NOMO-1 treated with dmso at 0.1 percent for 144 hours (cell line): ENCODE measurements around the gene CARM1.
"Not testable (repeated sequence)": the region's sequence is repeated elsewhere in the genome, so short reads cannot be mapped to it uniquely, and the experiment has no call there.

Experiments
- DNase-seq: peaks from one replicate; lab custom pipeline; 2025; ENCODE audit not compliant: unreplicated experiment; lab: John Stamatoyannopoulos, UW

Gene CARM1

GRCh38 chr19:10927730-10928562 lies 56.6 kb downstream of the CARM1 start:
- DNase-seq = peak; percentile 6

GRCh38 chr19:10928563-10929401 lies 57.4 kb downstream of the CARM1 start, which contains the start of the genes TIMM29 and YIPF2:
Gene TIMM29 (plus strand): TSS chr19:10928811. CDS start chr19:10928823, 12 bp downstream.
Gene YIPF2 (minus strand): TSS chr19:10928639. CDS start chr19:10928410, 229 bp downstream.
- DNase-seq = peak; percentile 93

DNA sequence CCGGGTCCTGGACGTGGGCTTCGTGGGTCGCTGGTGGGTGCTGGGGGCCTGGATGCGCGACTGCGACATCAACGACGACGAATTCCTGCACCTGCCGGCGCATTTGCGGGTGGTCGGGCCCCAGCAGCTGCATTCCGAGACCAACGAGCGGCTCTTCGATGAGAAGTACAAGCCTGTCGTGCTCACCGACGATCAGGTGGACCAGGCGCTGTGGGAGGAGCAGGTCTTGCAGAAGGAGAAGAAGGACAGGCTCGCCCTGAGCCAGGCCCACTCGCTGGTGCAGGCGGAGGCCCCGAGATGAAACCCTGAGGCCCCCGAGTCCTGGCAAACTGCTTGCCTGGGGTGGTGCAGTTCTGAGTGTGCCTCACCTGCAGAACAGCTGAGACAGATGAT lies 58.0 kb downstream of the CARM1 start:
- DNase-seq = no peak

DNA sequence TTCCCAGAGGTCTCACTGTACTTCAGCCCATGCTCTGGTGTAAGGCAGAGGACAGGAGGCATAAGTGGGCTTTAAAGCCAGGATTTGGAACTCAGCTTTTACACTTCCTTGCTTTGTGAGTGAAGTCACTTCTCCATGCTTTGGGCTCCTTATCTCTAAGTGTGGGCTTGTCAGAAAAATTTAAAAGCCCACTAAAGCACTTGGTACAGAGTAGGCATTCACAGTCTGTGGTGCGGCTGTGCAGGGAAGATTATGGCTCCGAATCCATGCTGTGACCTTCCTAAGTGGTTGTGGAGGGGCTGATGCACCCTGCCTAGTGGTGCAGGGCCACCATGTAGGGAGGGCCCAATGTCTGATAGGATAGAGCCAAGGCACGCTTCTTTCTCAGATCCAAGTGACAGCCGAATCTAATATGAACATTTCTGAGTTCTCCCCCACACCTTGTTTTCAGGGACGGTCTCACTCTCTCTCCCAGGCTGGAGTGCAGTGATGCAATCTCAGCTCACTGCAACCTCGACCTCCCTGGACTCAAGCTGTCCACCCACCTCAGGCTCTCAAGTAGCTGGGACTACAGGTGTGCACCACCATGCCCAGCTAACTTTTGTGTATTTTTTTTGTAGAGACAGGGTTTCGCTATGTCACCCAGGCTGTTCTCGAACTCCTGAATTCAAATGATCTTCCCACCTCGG lies 64.2 kb downstream of the CARM1 start:
- DNase-seq = no peak

GRCh38 chr19:10936661-10937084 lies 65.3 kb downstream of the CARM1 start:
- DNase-seq = peak; percentile 28

DNA sequence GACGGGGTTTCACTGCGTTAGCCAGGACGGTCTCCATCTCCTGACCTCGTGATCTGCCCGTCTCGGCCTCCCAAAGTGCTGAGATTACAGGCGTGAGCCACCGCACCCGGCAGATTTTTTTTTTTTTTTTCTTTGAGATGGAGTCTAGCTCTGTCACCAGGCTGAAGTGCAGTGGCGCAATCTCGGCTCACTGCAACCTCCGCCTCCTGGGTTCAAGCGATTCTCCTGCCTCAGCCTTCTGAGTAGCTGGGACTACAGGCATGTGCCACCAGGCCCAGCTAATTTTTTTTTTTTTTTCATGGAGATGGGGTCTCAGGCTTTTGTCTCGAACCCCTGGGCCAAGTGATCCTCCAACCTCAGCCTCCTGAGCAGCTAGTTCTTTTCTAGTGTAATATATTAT lies 70.3 kb downstream of the CARM1 start:
- DNase-seq = not testable (repeated sequence)

GRCh38 chr19:10943412-10943811 lies 72.1 kb downstream of the CARM1 start:
- not testable (repeated sequence) for DNase-seq

GRCh38 chr19:10945264-10945663 lies 73.9 kb downstream of the CARM1 start:
- DNase-seq = no peak

DNA sequence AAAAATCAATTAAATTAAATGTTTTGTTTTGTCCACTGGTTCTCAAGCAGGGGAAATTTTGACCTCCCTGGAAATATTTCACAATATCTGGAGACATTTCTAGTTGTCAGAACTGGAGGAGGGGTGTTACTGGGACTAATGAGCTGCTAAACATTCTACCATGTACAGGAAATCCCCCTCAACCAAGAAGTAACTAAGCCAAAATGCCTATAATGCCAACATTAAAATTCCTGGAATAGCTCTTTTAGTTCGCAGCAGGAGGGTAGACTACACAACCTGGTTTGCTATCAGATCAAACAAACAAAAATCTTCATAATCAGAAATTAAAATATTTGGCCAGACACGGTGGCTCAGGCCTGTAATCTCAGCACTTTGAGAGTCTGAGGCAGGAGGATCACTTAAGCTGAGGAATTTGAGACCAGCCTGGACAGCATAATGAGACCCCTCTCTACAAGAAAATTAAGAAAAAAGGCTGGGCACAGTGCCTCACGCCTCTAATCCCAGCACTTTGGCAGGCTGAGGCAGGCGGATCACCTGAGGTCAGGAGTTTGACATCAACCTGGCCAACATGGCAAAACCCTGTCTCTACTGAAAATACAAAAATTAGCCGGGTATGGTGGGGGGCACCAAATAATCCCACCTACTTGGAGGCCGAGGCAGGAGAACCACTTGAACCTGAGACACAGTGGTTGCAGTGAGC lies 75.8 kb downstream of the CARM1 start:
- DNase-seq = no peak

- no peak for DNase-seq
These were observed 81.5 kb downstream of the CARM1 start for GRCh38 chr19:10952809-10953208.

DNA sequence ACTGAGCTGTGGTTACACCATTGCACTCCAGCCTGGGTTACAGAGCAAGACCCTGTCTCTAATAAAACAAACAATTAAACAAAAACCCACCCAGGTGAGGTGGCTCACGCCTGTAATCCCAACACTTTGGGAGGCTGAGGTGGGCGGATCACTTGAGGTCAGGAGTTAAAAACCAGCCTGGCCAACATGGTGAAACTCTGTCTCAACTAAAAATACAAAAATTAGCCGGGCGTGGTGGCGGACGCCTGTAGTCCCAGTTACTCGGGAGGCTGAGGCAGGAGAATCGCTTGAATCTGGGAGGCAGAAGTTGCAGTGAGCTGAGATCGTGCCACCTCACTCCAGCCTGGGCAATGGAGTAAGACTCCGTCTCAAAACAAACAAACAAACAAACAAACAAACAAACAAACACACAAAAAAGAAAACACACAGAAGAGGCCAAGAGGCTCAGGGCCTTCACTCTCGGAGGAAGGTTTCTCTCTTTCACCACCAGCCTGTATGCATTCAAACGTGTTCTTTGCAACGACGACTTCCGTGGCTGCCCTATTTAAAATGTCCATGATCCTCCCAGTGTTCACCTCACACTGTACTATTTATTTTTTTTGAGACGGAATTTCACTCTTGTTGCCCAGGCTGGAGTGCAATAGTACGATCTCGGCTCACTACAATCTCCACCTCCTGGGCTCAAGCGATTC lies 88.1 kb downstream of the CARM1 start:
- not testable (repeated sequence) for DNase-seq

GRCh38 chr19:10960314-10961072 lies 89.1 kb downstream of the CARM1 start, which contains the start of gene SMARCA4:
Gene SMARCA4 (plus strand): TSS chr19:10961030. CDS start chr19:10984152, 23,122 bp downstream.
- DNase-seq = peak; percentile 91

DNA sequence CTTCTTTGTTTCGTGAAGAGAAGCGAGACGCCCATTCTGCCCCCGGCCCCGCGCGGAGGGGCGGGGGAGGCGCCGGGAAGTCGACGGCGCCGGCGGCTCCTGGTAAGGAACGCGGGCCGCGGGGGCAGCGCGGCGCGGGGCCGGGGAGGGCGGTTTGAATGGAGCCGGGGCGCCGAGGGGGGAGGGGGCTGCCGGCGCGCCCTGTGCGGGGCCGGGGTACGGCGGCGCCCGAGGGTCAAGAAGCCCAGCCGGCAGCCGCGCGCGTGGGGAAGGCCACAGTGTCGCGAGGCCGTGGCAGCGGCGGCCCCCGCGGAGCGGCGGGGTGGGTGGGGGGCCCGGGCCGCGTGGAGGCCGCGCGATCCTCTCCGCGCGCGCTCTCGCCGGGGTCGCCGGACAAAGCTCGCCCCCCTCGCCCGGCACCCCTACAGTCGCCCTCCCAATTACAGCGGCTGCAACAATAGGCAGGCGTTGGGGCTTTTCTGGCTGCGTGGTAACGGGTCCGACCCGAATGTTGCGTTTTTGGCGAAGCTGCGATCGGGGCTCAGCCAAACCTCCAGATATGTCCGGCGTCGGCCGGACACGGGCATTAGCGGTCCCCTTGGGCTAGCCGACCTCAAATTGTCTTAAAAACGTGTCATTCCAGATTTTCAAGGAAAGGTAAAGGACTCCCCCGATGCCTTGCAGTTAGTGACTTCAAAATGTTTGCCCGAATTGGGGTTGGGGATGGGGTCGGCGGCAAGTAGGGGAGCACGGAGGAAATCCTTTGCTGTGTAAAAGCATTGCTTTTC lies 89.9 kb downstream of the CARM1 start:
- DNase-seq = no peak

DNA sequence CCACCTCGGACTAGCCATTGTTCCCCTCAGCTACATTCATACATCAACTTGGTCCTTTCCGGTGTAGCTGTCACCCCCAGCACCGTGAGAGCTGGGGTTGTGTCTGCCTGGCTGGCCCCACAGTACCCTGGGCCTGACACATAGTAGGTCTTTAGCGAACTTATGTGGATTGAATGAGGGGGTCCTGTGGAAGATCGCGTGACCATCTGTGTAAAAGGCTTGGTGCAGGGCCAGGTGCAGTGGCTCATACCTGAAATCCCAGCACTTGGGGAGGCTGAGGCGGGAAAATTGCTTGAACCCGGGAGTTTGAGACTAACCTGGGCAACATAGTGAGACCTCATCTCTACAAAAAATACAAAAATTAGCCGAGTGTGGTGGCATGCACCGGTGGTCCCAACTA lies 91.5 kb downstream of the CARM1 start:
- DNase-seq = no peak

GRCh38 chr19:10963865-10964264 lies 92.5 kb downstream of the CARM1 start:
- DNase-seq = no peak

GRCh38 chr19:10964903-10965302 lies 93.5 kb downstream of the CARM1 start:
- DNase-seq = no peak

GRCh38 chr19:10965398-10965797 lies 94.0 kb downstream of the CARM1 start:
- no peak for DNase-seq

GRCh38 chr19:10966809-10967208 lies 95.5 kb downstream of the CARM1 start:
- DNase-seq = no peak
